Stomach (tissue), 4 donors: ENCODE results near the gene LDAH.

Experiments
- CTCF ChIP-seq, 7 experiments: fragments of 450-650 bp in 4 of 7; fragments of 200-600 bp in 3 of 7; sonication (generic) in 3 of 7; IDR thresholded peaks; one replicate each; pipeline ENCODE4 v1.5.1; 2016 to 2019; ENCODE audit warnings: antibody characterized with exemption in 7 of 7, control low read depth in 2 of 7, mild to moderate bottlenecking in 1 of 7
- POLR2AphosphoS5 ChIP-seq, 3 donors: sonication (generic); formaldehyde crosslinking; IDR thresholded peaks; one replicate each; pipeline ENCODE4 v1.6.1; 2016; ENCODE audit warnings: antibody characterized with exemption in 3 of 3

DNA sequence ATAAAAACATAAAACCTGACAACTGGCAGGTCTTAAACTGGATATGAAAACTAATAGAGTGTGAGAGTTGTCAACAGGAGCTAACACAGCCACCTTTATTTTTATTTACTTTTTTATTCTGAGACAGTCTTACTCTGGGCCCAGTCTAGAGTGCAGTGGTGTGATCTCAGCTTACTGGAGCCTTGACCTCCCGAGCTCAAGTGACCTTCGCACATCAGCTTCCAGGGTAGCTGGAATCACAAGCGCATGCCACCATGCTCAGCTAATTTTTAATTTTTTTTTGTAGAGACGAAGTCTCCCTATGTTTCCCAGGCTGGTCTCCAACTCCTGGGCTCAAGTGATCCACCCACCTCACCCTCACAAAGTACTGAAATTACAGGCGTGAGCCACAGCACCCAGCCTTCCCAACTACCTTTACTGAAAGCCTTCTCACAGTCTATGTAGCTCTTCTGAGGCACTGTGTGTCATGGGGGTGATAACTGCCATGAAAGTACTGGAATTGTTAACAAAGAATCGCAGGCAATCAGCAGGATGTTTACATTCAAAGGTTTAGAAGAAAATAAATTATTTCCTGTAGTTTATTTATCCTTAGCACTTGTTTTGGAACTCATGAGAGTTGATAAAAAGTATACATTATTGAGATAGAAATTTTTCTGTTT is 131.7 kb downstream of the LDAH start:
- TF ChIP-seq POLR2AphosphoS5 (IDR thresholded peaks at IDR 0.05) (no peak), CTCF (IDR thresholded peaks at IDR 0.05) (no peak)
